IPS-NIHi11 (cell line): ENCODE results near the gene VEZF1.
A peak's percentile ranks its signal among the peaks of the same experiment; 100 is the strongest.
"Not testable (repeated sequence)": the region's sequence is repeated elsewhere in the genome, so short reads cannot be mapped to it uniquely, and the experiment has no call there.

Experiments
- DNase-seq: peaks from one replicate; pipeline ENCODE4 v3.0.0; 2012; ENCODE audit warnings: mixed read lengths, low spot score

The VEZF1 gene

GRCh38 chr17:57974053-57974824 is 13.8 kb downstream of the VEZF1 start:
- DNase-seq = not testable (repeated sequence)

GRCh38 chr17:57972151-57972550 is 15.9 kb downstream of the VEZF1 start:
- DNase-seq = no peak

GRCh38 chr17:57971572-57971971 is 16.5 kb downstream of the VEZF1 start:
- DNase-seq = no peak

- DNase-seq = no peak
Measured at GRCh38 chr17:57970710-57971109, 17.3 kb downstream of the VEZF1 start.

- DNase-seq = no peak
Measured at GRCh38 chr17:57968456-57968855, 19.6 kb downstream of the VEZF1 start.

GRCh38 chr17:57966875-57967274 is 21.2 kb downstream of the VEZF1 start:
- no peak for DNase-seq

- no peak for DNase-seq
Measured at GRCh38 chr17:57966246-57966645, 21.8 kb downstream of the VEZF1 start.

- DNase-seq = no peak
Measured at GRCh38 chr17:57965521-57966160, 22.4 kb downstream of the VEZF1 start.

GRCh38 chr17:57963149-57963511 is 24.9 kb downstream of the VEZF1 start:
- DNase-seq = no peak

- DNase-seq = no peak
Measured at GRCh38 chr17:57962279-57963148, 25.5 kb downstream of the VEZF1 start.

- no peak for DNase-seq
Measured at GRCh38 chr17:57959929-57960328, 28.1 kb downstream of the VEZF1 start.

- not testable (repeated sequence) for DNase-seq
Measured at GRCh38 chr17:57958391-57958790, 29.7 kb downstream of the VEZF1 start.

- DNase-seq = no peak
Measured at GRCh38 chr17:57957886-57958285, 30.2 kb downstream of the VEZF1 start.

- no peak for DNase-seq
Measured at GRCh38 chr17:57957120-57957850, 30.8 kb downstream of the VEZF1 start.

GRCh38 chr17:57956291-57957119 is 31.5 kb downstream of the VEZF1 start:
- no peak for DNase-seq

GRCh38 chr17:57955183-57955931 is 32.7 kb downstream of the VEZF1 start, which contains the start of gene CUEDC1:
Gene CUEDC1 (minus strand): TSS chr17:57955412. CDS start chr17:57885564, 69,848 bp downstream.
- peak; percentile 89 for DNase-seq

- DNase-seq = peak; percentile 80
Measured at GRCh38 chr17:57954397-57955182, 33.5 kb downstream of the VEZF1 start.

- DNase-seq = no peak
Measured at GRCh38 chr17:57953705-57954396, 34.2 kb downstream of the VEZF1 start.

GRCh38 chr17:57953219-57953618 is 34.8 kb downstream of the VEZF1 start:
- DNase-seq = no peak
